ENCODE measurements around the gene LRFN2. TPM values are rescaled to one million over a fixed set of nuclear protein-coding genes. Genes with fewer than 3 reads are reported as not detected.

LRFN2 gene
- total and polyA plus RNA-seq, 2 donors (not counting 1 experiment from before 2014, with no cell fraction given): not detected

DNA sequence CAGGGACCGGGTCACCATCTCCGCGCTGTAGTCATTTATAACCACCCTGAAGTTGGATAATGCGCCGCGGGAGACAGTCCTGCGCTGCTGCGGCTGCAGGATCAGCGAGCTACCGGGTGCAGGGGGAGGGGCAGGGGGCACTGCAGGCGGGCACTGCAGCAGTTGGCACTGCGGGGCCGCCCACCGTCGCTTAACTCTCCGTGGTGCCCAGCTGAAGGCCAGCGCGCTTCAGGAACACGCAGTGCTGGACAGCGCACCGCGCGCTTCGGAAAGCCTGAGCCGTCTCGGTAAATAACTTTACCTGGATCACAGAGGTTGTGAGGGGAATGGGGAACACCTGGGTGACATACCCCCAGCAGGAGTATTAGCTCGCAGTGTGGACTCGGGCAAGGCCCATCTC, 12.4 kb upstream of the LRFN2 start:
- TF ChIP-seq EZH2 (IDR thresholded peaks at IDR 0.05; ENCODE audit: borderline replicate concordance, insufficient read depth, low read depth, low read length, poor library complexity, severe bottlenecking): no peak
- TF ChIP-seq, protein P1, sequence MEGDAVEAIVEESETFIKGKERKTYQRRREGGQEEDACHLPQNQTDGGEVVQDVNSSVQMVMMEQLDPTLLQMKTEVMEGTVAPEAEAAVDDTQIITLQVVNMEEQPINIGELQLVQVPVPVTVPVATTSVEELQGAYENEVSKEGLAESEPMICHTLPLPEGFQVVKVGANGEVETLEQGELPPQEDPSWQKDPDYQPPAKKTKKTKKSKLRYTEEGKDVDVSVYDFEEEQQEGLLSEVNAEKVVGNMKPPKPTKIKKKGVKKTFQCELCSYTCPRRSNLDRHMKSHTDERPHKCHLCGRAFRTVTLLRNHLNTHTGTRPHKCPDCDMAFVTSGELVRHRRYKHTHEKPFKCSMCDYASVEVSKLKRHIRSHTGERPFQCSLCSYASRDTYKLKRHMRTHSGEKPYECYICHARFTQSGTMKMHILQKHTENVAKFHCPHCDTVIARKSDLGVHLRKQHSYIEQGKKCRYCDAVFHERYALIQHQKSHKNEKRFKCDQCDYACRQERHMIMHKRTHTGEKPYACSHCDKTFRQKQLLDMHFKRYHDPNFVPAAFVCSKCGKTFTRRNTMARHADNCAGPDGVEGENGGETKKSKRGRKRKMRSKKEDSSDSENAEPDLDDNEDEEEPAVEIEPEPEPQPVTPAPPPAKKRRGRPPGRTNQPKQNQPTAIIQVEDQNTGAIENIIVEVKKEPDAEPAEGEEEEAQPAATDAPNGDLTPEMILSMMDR (IDR thresholded peaks at IDR 0.05): no peak
- H3K27ac ChIP-seq (ENCODE audit: low read length in 2 of 2): no peak overlapping the region
- H3K36me3 ChIP-seq (replicated peaks in 1 of 2; ENCODE audit: control extremely low read depth in 1 of 2, control insufficient read depth in 1 of 2, extremely low read depth in 1 of 2, insufficient read depth in 2 of 2, low read length in 1 of 2): no peaks in the 10 kb centered on the region
- H3K4me2 ChIP-seq (replicated peaks; ENCODE audit: low read depth, low read length, poor library complexity, severe bottlenecking): no peak overlapping the region
- no peak for DNase-seq
- no peaks in the 10 kb centered on the region for H4K20me1 ChIP-seq (ENCODE audit: control insufficient read depth, insufficient read depth, low read length, poor library complexity, severe bottlenecking)
- intact Hi-C loops (cut with micrococcal nuclease): no loop called here
- POLR2A ChIA-PET: no interaction called here
- H3K27me3 ChIP-seq (replicated peaks in 1 of 4; ENCODE audit: control extremely low read depth in 1 of 4, control insufficient read depth in 3 of 4, insufficient read depth in 4 of 4, low read length in 3 of 4): peaks cover 0 to 24% (median 3%) of the 10 kb centered on the region in 4 experiments
- H3K4me3 Mint-ChIP-seq: no peak overlapping the region
- H3K4me1 ChIP-seq (ENCODE audit: control insufficient read depth in 2 of 2, insufficient read depth in 2 of 2, low read length in 2 of 2): no peaks in the 10 kb centered on the region
- CTCF ChIA-PET: no interaction called here
- H3K9ac ChIP-seq (ENCODE audit: low read length): no peak overlapping the region
- no peak overlapping the region for H3K27ac Mint-ChIP-seq
- WGBS (ENCODE audit: insufficient coverage): 30% methylated on average over 26 of the region's 28 CpGs
- no peak for ATAC-seq (ENCODE audit: low read depth)
- H3K9me3 Mint-ChIP-seq (ENCODE audit: insufficient read depth): no peaks in the 10 kb centered on the region
- H3K79me2 ChIP-seq (ENCODE audit: control insufficient read depth, insufficient read depth, low read length): no peaks in the 10 kb centered on the region
- H3K4me3 ChIP-seq (ENCODE audit: control extremely low read depth in 1 of 5, extremely low read depth in 1 of 5, insufficient read depth in 1 of 5, low read depth in 2 of 5, low read length in 4 of 5): no peak overlapping the region
- H3K9me3 ChIP-seq (ENCODE audit: control extremely low read depth in 1 of 3, control insufficient read depth in 2 of 3, insufficient read depth in 1 of 3, low read length in 2 of 3): peaks cover 0 to 5% (median 0%) of the 10 kb centered on the region in 3 donors
- no peak overlapping the region for H2AFZ ChIP-seq (ENCODE audit: insufficient read depth, low read depth, low read length, poor library complexity, severe bottlenecking)
- peaks cover 37% of the 10 kb centered on the region for H3K27me3 Mint-ChIP-seq
- no peaks in the 10 kb centered on the region for H3K4me1 Mint-ChIP-seq

DNA sequence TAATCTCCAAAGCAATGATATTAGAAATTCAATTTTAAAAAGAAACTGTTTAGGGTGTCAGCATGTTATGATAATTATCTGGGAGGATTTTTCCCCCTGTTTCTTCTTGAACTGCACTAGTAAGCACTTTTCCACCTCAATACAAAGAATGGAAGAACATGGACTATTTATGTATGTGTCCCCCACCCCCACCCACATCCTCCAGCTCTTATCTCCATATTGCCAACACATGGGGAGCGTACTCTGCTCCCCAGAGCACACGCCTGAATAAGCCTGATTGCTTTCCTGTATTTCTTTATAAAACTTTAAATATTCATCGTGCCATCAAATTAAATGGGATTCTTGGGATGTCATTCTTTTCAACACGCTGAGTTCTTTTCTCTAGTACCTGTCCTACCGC, 11.4 kb upstream of the LRFN2 start:
- Histone ChIP-seq H3K4me2 (replicated peaks; ENCODE audit: low read depth, low read length, poor library complexity, severe bottlenecking) (no peak overlapping the region), H4K20me1 (ENCODE audit: control insufficient read depth, insufficient read depth, low read length, poor library complexity, severe bottlenecking) (no peaks in the 10 kb centered on the region), H3K36me3 (replicated peaks in 1 of 2; ENCODE audit: control extremely low read depth in 1 of 2, control insufficient read depth in 1 of 2, extremely low read depth in 1 of 2, insufficient read depth in 2 of 2, low read length in 1 of 2) (no peaks in the 10 kb centered on the region), H3K79me2 (ENCODE audit: control insufficient read depth, insufficient read depth, low read length) (no peaks in the 10 kb centered on the region), H3K27me3 (replicated peaks in 1 of 4; ENCODE audit: control extremely low read depth in 1 of 4, control insufficient read depth in 3 of 4, insufficient read depth in 4 of 4, low read length in 3 of 4) (peaks cover 0 to 25% (median 3%) of the 10 kb centered on the region in 4 experiments), H3K27ac (ENCODE audit: low read length in 2 of 2) (no peak overlapping the region), H2AFZ (ENCODE audit: insufficient read depth, low read depth, low read length, poor library complexity, severe bottlenecking) (no peak overlapping the region), H3K9ac (ENCODE audit: low read length) (no peak overlapping the region), H3K9me3 (ENCODE audit: control extremely low read depth in 1 of 3, control insufficient read depth in 2 of 3, insufficient read depth in 1 of 3, low read length in 2 of 3) (peaks cover 0 to 5% (median 0%) of the 10 kb centered on the region in 3 donors), H3K4me3 (ENCODE audit: control extremely low read depth in 1 of 5, extremely low read depth in 1 of 5, insufficient read depth in 1 of 5, low read depth in 2 of 5, low read length in 4 of 5) (no peak overlapping the region), H3K4me1 (ENCODE audit: control insufficient read depth in 2 of 2, insufficient read depth in 2 of 2, low read length in 2 of 2) (no peaks in the 10 kb centered on the region)
- peaks cover 37% of the 10 kb centered on the region for H3K27me3 Mint-ChIP-seq
- no peak overlapping the region for H3K27ac Mint-ChIP-seq
- CTCF ChIA-PET: no interaction called here
- intact Hi-C loops (cut with micrococcal nuclease): no loop called here
- no peaks in the 10 kb centered on the region for H3K4me1 Mint-ChIP-seq
- H3K4me3 Mint-ChIP-seq: no peak overlapping the region
- no peak for TF ChIP-seq EZH2 (IDR thresholded peaks at IDR 0.05; ENCODE audit: borderline replicate concordance, insufficient read depth, low read depth, low read length, poor library complexity, severe bottlenecking)
- TF ChIP-seq, protein P1 (IDR thresholded peaks at IDR 0.05): no peak
- ATAC-seq (ENCODE audit: low read depth) (no peak), DNase-seq (no peak)
- H3K9me3 Mint-ChIP-seq (ENCODE audit: insufficient read depth): no peaks in the 10 kb centered on the region
- POLR2A ChIA-PET: no interaction called here
- 80% methylated on average over 3 of the region's 5 CpGs for WGBS (ENCODE audit: insufficient coverage)
